ENCODE data around the gene ZNF865.
"Not testable (repeated sequence)": the region's sequence is repeated elsewhere in the genome, so short reads cannot be mapped to it uniquely, and the experiment has no call there.

Gene ZNF865

GRCh38 chr19:55581145-55581822 lies 24.2 kb upstream of the ZNF865 start:
- TF ChIP-seq, protein P1, sequence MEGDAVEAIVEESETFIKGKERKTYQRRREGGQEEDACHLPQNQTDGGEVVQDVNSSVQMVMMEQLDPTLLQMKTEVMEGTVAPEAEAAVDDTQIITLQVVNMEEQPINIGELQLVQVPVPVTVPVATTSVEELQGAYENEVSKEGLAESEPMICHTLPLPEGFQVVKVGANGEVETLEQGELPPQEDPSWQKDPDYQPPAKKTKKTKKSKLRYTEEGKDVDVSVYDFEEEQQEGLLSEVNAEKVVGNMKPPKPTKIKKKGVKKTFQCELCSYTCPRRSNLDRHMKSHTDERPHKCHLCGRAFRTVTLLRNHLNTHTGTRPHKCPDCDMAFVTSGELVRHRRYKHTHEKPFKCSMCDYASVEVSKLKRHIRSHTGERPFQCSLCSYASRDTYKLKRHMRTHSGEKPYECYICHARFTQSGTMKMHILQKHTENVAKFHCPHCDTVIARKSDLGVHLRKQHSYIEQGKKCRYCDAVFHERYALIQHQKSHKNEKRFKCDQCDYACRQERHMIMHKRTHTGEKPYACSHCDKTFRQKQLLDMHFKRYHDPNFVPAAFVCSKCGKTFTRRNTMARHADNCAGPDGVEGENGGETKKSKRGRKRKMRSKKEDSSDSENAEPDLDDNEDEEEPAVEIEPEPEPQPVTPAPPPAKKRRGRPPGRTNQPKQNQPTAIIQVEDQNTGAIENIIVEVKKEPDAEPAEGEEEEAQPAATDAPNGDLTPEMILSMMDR (IDR thresholded peaks at IDR 0.05; ENCODE audit: borderline replicate concordance, control extremely low read depth, extremely low read depth, insufficient read depth, missing control alignments) = no peak
- in situ Hi-C loops (cut with MboI; ENCODE audit: low sequenced_read_pairs, unreplicated experiment) = no loop called here
- DNase-seq (ENCODE audit: low spot score) = no peak

GRCh38 chr19:55581823-55582223 lies 23.6 kb upstream of the ZNF865 start:
- TF ChIP-seq, protein P1 (IDR thresholded peaks at IDR 0.05; ENCODE audit: borderline replicate concordance, control extremely low read depth, extremely low read depth, insufficient read depth, missing control alignments) = no peak
- no peak for DNase-seq (ENCODE audit: low spot score)
- in situ Hi-C loops (cut with MboI; ENCODE audit: low sequenced_read_pairs, unreplicated experiment) = no loop called here

GRCh38 chr19:55582284-55582683 lies 23.2 kb upstream of the ZNF865 start:
- in situ Hi-C loops (cut with MboI; ENCODE audit: low sequenced_read_pairs, unreplicated experiment) = not testable (repeated sequence)

DNA sequence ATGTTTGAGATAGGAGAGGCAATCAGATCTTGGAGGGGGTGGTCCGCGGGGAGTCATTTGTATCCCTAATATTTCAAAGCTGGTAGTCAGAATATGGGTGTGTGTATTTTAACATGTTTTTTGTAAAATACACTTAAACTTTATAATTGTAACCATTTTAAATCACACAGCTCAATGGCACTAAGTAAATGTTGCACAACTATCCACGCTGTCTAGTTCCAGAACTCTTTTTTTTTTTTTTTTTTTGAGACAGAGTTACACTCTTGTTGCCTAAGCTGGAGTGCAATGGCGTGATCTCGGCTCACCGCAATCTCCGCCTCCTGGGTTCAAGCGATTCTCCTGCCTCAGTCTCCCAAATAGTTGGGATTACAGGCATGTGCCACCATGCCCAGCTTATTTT lies 21.6 kb upstream of the ZNF865 start:
- DNase-seq (ENCODE audit: low spot score); in situ Hi-C loops (cut with MboI; ENCODE audit: low sequenced_read_pairs, unreplicated experiment): not testable (repeated sequence)

More at GRCh38 chr19:55582284-55582683, 23.2 kb upstream of the ZNF865 start:
- DNase-seq (ENCODE audit: low spot score) = not testable (repeated sequence)

GRCh38 chr19:55584871-55585270 lies 20.6 kb upstream of the ZNF865 start:
- no peak for DNase-seq (ENCODE audit: low spot score)
- in situ Hi-C loops (cut with MboI; ENCODE audit: low sequenced_read_pairs, unreplicated experiment) = no loop called here
- TF ChIP-seq, protein P1 (IDR thresholded peaks at IDR 0.05; ENCODE audit: borderline replicate concordance, control extremely low read depth, extremely low read depth, insufficient read depth, missing control alignments) = no peak

GRCh38 chr19:55585658-55586339 lies 19.6 kb upstream of the ZNF865 start:
- peak; percentile 65 for DNase-seq (ENCODE audit: low spot score)
- in situ Hi-C loops (cut with MboI; ENCODE audit: low sequenced_read_pairs, unreplicated experiment) = no loop called here

DNA sequence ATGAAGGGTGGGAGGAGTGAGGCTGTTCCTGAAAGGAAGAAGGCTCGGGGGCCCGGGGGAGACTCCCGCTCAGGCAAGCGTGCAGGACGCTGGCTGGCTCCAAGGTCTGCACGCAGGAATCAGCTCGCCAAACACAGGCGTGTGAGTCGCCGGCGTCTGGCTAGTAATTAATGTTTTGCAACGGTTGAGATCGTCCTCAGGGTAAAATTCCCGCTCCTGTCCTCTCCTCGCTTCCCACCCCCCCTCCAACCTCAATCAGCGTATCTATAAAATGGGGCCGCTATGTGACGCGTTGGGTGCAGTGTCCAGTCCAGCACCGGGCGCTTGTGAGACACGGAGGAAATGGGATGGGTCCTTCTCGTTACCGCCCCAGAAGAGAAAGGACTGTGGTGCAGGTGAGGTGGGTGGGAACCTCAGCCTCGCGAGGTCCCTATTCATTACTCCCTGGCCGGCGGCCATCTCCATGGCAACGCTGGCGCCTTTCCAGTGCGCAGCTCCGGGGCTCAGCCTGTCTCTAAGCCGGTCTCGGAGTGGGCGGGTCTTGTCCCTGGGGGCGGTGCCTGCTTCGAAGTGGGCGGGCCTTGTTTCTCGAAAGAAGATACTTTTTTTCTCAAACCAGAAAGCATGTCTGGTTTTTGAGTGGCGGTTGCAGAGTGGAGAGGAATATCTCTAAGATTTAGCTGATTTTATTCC lies 18.3 kb upstream of the ZNF865 start:
- TF ChIP-seq, protein P1 (IDR thresholded peaks at IDR 0.05; ENCODE audit: borderline replicate concordance, control extremely low read depth, extremely low read depth, insufficient read depth, missing control alignments) = no peak
- DNase-seq (ENCODE audit: low spot score) = peak; percentile 98
- in situ Hi-C loops (cut with MboI; ENCODE audit: low sequenced_read_pairs, unreplicated experiment) = no loop called here

More at GRCh38 chr19:55585658-55586339, 19.6 kb upstream of the ZNF865 start:
- TF ChIP-seq, protein P1 (IDR thresholded peaks at IDR 0.05; ENCODE audit: borderline replicate concordance, control extremely low read depth, extremely low read depth, insufficient read depth, missing control alignments) = no peak
